GM21390 (cell line): ENCODE results near the gene OPRL1.

Source experiments
- ATAC-seq: cut with Tn5 transposase; IDR thresholded peaks from one replicate; pipeline ENCODE4 v1.9.1; 2021; ENCODE audit not compliant: unreplicated experiment

OPRL1 gene

GRCh38 chr20:64139199-64140060 lies 59.5 kb downstream of the OPRL1 start:
- ATAC-seq: no peak

- ATAC-seq: no peak
These were observed 60.4 kb downstream of the OPRL1 start for GRCh38 chr20:64140061-64140931.

GRCh38 chr20:64140956-64141355 lies 61.1 kb downstream of the OPRL1 start:
- ATAC-seq: no peak

GRCh38 chr20:64142590-64142989 lies 62.7 kb downstream of the OPRL1 start:
- ATAC-seq: no peak

- no peak for ATAC-seq
These were observed 63.3 kb downstream of the OPRL1 start for GRCh38 chr20:64143018-64143801.

GRCh38 chr20:64144144-64144912 lies 64.4 kb downstream of the OPRL1 start:
- ATAC-seq: no peak

- no peak for ATAC-seq
These were observed 65.8 kb downstream of the OPRL1 start for GRCh38 chr20:64145458-64146300.

- ATAC-seq: no peak
These were observed 66.5 kb downstream of the OPRL1 start for GRCh38 chr20:64146301-64146935.

GRCh38 chr20:64146936-64147477 lies 67.1 kb downstream of the OPRL1 start:
- ATAC-seq: no peak

GRCh38 chr20:64148581-64148980 lies 68.7 kb downstream of the OPRL1 start:
- ATAC-seq: no peak

- ATAC-seq: no peak
These were observed 69.3 kb downstream of the OPRL1 start for GRCh38 chr20:64149141-64149540.

GRCh38 chr20:64149809-64150560 lies 70.1 kb downstream of the OPRL1 start:
- ATAC-seq: no peak
